NT2/D1 (cell line): Measurements from ENCODE around the gene GSK3B.

Experiments used
- SUZ12 ChIP-seq: IDR thresholded peaks from 2 replicates; pipeline ENCODE4 v1.6.1; 2011; ENCODE audit not compliant: insufficient read length, insufficient read depth; ENCODE audit errors: extremely low read depth
- YY1 ChIP-seq: IDR thresholded peaks from 2 replicates; pipeline ENCODE4 v1.6.1; 2011; ENCODE audit not compliant: insufficient read length, insufficient read depth

GRCh38 chr3:119873646-119874045 is 220.6 kb downstream of the GSK3B start:
- TF ChIP-seq SUZ12 (no peak), YY1 (no peak)
